Colonic mucosa (tissue), 4 donors: Measurements from ENCODE around the gene NOP14. TPM values are rescaled to one million over a fixed set of nuclear protein-coding genes. Genes with fewer than 3 reads are reported as not detected.
"Not testable (repeated sequence)": the region's sequence is repeated elsewhere in the genome, so short reads cannot be mapped to it uniquely, and the experiment has no call there.

ENCODE experiments used
- DNase-seq: peaks from one replicate; pipeline ENCODE4 v3.0.0-alpha.2; 2020
- H3K27ac ChIP-seq: fragments of 200-600 bp; one replicate; pipeline ENCODE4 v1.8.0; 2021
- H3K27me3 ChIP-seq: fragments of 200-600 bp; one replicate; pipeline ENCODE4 v1.8.0; 2021
- H3K36me3 ChIP-seq: fragments of 200-600 bp; one replicate; pipeline ENCODE4 v1.8.0; 2021
- H3K4me1 ChIP-seq: fragments of 200-600 bp; one replicate; pipeline ENCODE4 v1.8.0; 2021; ENCODE audit warnings: mild to moderate bottlenecking
- H3K4me3 ChIP-seq: fragments of 200-600 bp; one replicate; pipeline ENCODE4 v1.8.0; 2021
- H3K9ac ChIP-seq, 2 donors: one replicate each; pipeline ENCODE4 v1.7.0; 2013; ENCODE audit warnings: control low read depth in 2 of 2, low read depth in 2 of 2, low read length in 2 of 2
- H3K9me3 ChIP-seq: fragments of 200-600 bp; one replicate; pipeline ENCODE4 v1.8.0; 2021
- intact Hi-C: fragments of 100-400 bp; cut with DNase I; formaldehyde crosslinking; loops from one replicate; pipeline ENCODE4 v1.14.1; 2022
- total RNA-seq, 2 donors: library from RNA; stranded (reverse); fragmentation: NEBNext Ultra II Directional in 1 of 2; extraction: Animal tissue kit (Norgen Biotek cat#: 25700) in 1 of 2; gene quantifications; one replicate each; pipeline ENCODE4 v1.2.1, GENCODE V29; 2021
- TF ChIP-seq, protein P1 (sequence below): fragments of 200-600 bp; IDR thresholded peaks from one replicate; pipeline ENCODE4 v1.8.0; 2022; ENCODE audit warnings: antibody characterized with exemption, mild to moderate bottlenecking
- donor health status: healthy.
- donor health status: DM: no; HTN: no; CAD: no.
- donor health status: DM: no; HTN: no; CAD: no.

The NOP14 gene
- total RNA-seq, 2 donors from 2014 or later, result 16.5 to 40.4 TPM

- no peaks in the 10 kb centered on the region for H3K9me3 ChIP-seq
- no peaks in the 10 kb centered on the region for H3K4me1 ChIP-seq
- H3K27ac ChIP-seq, result no peak overlapping the region
- no peak overlapping the region for H3K4me3 ChIP-seq
- intact Hi-C loops, result no loop called here
- TF ChIP-seq, protein P1, sequence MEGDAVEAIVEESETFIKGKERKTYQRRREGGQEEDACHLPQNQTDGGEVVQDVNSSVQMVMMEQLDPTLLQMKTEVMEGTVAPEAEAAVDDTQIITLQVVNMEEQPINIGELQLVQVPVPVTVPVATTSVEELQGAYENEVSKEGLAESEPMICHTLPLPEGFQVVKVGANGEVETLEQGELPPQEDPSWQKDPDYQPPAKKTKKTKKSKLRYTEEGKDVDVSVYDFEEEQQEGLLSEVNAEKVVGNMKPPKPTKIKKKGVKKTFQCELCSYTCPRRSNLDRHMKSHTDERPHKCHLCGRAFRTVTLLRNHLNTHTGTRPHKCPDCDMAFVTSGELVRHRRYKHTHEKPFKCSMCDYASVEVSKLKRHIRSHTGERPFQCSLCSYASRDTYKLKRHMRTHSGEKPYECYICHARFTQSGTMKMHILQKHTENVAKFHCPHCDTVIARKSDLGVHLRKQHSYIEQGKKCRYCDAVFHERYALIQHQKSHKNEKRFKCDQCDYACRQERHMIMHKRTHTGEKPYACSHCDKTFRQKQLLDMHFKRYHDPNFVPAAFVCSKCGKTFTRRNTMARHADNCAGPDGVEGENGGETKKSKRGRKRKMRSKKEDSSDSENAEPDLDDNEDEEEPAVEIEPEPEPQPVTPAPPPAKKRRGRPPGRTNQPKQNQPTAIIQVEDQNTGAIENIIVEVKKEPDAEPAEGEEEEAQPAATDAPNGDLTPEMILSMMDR, result no peak
- no peak for DNase-seq
- peaks cover 33% of the 10 kb centered on the region for H3K36me3 ChIP-seq
- no peaks in the 10 kb centered on the region for H3K27me3 ChIP-seq
- no peak overlapping the region for H3K9ac ChIP-seq
Observed at GRCh38 chr4:2950221-2950989, 12.8 kb downstream of the NOP14 start.

DNA sequence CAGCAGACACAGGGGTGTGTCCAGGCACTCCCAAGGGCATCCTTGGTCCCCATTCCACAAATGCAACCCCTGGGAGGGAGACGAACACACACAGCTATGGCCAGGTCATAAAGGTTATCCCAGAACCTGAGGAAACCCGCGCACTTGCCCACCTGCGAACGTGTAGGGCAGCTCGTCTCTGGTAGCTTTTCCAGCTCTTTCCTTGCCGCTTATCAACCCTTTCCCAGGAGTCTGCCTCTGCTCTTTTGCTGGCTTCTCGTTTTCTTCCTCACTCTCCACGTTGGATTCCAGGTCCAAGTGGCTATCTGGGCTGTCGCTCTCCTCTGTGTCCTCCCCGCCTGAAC lies 13.5 kb downstream of the NOP14 start:
- Histone ChIP-seq H3K4me3 (no peak overlapping the region), H3K4me1 (no peaks in the 10 kb centered on the region), H3K9ac (no peak overlapping the region), H3K36me3 (peaks cover 38% of the 10 kb centered on the region), H3K9me3 (no peaks in the 10 kb centered on the region), H3K27me3 (no peaks in the 10 kb centered on the region), H3K27ac (no peak overlapping the region)
- TF ChIP-seq, protein P1, result no peak
- intact Hi-C loops, result no loop called here
- no peak for DNase-seq

GRCh38 chr4:2948895-2949781 lies 14.1 kb downstream of the NOP14 start:
- no peak for DNase-seq

GRCh38 chr4:2947926-2948325 lies 15.3 kb downstream of the NOP14 start:
- Histone ChIP-seq H3K27ac (no peak overlapping the region), H3K4me1 (no peaks in the 10 kb centered on the region), H3K9me3 (no peaks in the 10 kb centered on the region), H3K9ac (no peak overlapping the region), H3K36me3 (peaks cover 39% of the 10 kb centered on the region), H3K4me3 (no peak overlapping the region), H3K27me3 (no peaks in the 10 kb centered on the region)
- intact Hi-C loops, result no loop called here
- TF ChIP-seq, protein P1, result no peak
- no peak for DNase-seq

More at GRCh38 chr4:2948895-2949781, 14.1 kb downstream of the NOP14 start:
- Histone ChIP-seq H3K36me3 (peaks cover 39% of the 10 kb centered on the region), H3K27ac (no peak overlapping the region), H3K9me3 (no peaks in the 10 kb centered on the region), H3K4me3 (no peak overlapping the region), H3K4me1 (no peaks in the 10 kb centered on the region), H3K27me3 (no peaks in the 10 kb centered on the region), H3K9ac (no peak overlapping the region)
- TF ChIP-seq, protein P1, result no peak
- intact Hi-C loops, result no loop called here

DNA sequence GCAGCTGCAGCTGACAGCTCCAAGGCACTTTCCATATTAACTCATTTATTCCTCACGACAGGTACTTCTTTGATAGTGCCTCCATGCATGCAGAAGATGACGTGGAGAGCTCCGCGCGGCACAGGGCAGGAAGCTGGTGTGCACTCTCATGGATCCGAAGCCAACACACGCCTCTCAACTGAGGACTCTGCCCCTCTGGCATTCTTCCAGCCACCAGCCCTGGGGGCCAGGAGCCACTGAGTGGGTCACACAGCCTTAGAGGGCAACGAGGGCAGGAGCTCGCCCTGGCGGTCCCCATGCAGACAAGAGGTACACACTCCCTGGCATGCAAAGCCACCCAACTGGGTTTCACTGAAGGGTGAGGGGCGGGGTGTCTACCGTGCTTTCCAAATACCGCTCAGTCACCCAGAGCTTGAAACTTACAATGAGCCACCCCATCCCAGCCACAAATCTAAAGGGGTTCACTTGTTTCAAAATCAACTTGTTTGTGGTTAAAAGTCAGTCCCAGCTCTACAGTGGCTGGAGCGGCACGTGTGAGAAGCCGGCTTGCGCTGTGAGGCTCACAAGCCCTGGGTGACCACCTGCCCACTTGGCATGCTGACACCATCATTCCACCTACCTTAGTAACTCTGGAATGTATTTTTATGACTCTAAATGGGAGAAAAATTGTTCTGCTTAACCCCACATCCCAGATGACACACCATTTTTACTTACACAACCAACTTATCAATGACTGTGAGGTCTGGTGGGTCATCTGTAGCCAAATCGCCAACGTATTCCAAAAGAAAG lies 16.2 kb downstream of the NOP14 start:
- DNase-seq, result no peak
- Histone ChIP-seq H3K27me3 (no peaks in the 10 kb centered on the region), H3K4me3 (no peak overlapping the region), H3K4me1 (no peaks in the 10 kb centered on the region), H3K9ac (no peak overlapping the region), H3K36me3 (peaks cover 40% of the 10 kb centered on the region), H3K27ac (no peak overlapping the region), H3K9me3 (no peaks in the 10 kb centered on the region)
- intact Hi-C loops, result no loop called here
- TF ChIP-seq, protein P1, result no peak

- H3K9ac ChIP-seq, H3K4me1 ChIP-seq, H3K4me3 ChIP-seq, H3K9me3 ChIP-seq, DNase-seq, H3K27ac ChIP-seq, H3K27me3 ChIP-seq, intact Hi-C loops: not testable (repeated sequence)
- H3K36me3 ChIP-seq, result peaks cover 38% of the 10 kb centered on the region
Observed at GRCh38 chr4:2945619-2946604, 17.3 kb downstream of the NOP14 start.
